ENCODE data around the gene TMEM156.

TMEM156 gene

GRCh38 chr4:38920677-38921076 lies 111.5 kb downstream of the TMEM156 start:
- DNase-seq, result no peak

DNA sequence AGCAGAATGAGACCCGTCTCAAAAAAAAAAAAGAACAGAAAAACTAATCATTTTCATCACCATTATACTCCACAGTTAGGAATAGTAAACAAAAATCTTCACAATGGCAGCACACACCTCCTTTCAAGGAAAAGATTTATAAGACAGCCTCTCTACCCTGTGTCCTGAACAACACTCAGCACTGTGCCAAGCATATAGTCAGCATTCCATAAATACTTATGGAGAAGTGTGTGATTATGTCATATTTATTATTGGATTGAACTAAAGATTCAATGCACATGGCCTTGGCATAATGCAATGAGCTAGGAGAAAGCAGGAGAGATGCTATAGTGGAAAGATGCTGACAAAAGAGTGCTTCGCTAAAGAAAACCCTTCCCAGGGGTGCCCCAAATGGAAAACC lies 112.0 kb downstream of the TMEM156 start:
- no peak for DNase-seq

GRCh38 chr4:38919494-38919893 lies 112.7 kb downstream of the TMEM156 start:
- no peak for DNase-seq

DNA sequence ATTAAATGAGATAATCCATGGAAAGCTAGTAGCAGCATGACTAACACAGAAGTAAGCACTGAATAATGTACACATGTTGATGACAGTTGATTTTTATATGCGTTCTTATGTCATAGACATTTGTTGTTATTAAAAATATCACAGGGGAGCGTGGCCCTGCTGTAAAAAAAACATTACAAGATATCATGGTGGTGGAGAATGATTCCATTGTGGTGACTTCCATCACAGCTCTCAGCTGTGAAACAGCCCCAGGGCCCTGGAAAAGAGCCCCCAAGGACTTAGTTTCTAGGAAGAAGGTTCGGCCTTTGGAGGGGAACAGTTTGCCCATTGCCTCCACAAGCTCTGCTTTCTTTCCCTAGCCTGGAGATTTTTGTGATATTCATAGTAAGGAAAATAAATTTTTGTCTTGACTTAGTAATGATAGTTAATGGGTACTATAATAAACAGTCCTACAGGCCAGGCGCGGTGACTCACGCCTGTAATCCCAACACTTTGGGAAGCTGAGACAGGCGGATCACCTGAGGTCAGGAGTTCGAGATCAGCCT lies 114.7 kb downstream of the TMEM156 start:
- DNase-seq, result no peak
